NB4 (cell line): Measurements from ENCODE around the gene RNU6-9.

Source experiments
- DNase-seq: peaks from one replicate; pipeline ENCODE4 v3.0.0; 2010; ENCODE audit warnings: low read depth
- H3K4me3 ChIP-seq: one replicate; pipeline ENCODE4 v1.5.1; 2011; ENCODE audit warnings: mild to moderate bottlenecking, low read depth, low read length, moderate library complexity
- CTCF ChIP-seq: IDR thresholded peaks from one replicate; pipeline ENCODE4 v1.5.1; 2012; ENCODE audit warnings: low read depth, low read length
- MYC ChIP-seq: IDR thresholded peaks from 2 replicates; pipeline ENCODE4 v1.6.1; 2011; ENCODE audit warnings: low read depth, low read length
- POLR2A ChIP-seq: IDR thresholded peaks from 2 replicates; pipeline ENCODE4 v1.6.1; 2011; ENCODE audit warnings: mild to moderate bottlenecking; ENCODE audit not compliant: insufficient read length; ENCODE audit errors: extremely low read depth
- TF ChIP-seq, protein P1 (sequence below): IDR thresholded peaks from 2 replicates; pipeline ENCODE4 v1.6.1; 2011; ENCODE audit warnings: low read depth, low read length

Gene RNU6-9

DNA sequence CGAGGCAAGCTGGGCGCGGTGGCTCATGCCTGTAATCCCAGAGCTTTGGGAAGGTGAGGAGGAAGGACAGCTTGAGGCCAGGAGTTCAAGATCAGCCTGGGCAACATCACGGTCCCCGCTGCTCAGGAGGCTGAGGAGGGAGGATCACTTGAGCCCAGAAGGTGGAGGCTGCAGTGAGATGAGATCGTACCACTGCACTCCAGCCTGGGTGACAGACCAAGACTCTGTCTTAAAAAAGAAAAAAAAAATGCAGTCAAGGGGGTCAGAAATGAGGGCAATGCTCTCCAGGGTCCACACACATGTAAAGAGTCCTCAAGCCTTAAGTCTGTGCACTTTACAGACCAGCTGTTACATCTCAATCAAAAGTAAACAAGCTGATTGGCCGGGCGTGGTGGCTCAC lies 11.3 kb downstream of the RNU6-9 start:
- DNase-seq: no peak
- H3K4me3 ChIP-seq: no peak overlapping the region
- TF ChIP-seq POLR2A (no peak), CTCF (no peak), MYC (no peak)
- TF ChIP-seq, protein P1, sequence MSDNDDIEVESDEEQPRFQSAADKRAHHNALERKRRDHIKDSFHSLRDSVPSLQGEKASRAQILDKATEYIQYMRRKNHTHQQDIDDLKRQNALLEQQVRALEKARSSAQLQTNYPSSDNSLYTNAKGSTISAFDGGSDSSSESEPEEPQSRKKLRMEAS: no peak

- TF ChIP-seq, protein P1: no peak
- no peak for TF ChIP-seq CTCF
- no peak for TF ChIP-seq POLR2A
- no peak for TF ChIP-seq MYC
- no peak overlapping the region for H3K4me3 ChIP-seq
- no peak for DNase-seq
Measured at GRCh38 chr19:906480-906879, 13.2 kb downstream of the RNU6-9 start.

GRCh38 chr19:907183-907853 lies 14.0 kb downstream of the RNU6-9 start:
- no peak overlapping the region for H3K4me3 ChIP-seq
- no peak for DNase-seq
- TF ChIP-seq POLR2A (no peak), MYC (no peak), CTCF (no peak)
- TF ChIP-seq, protein P1: no peak

DNA sequence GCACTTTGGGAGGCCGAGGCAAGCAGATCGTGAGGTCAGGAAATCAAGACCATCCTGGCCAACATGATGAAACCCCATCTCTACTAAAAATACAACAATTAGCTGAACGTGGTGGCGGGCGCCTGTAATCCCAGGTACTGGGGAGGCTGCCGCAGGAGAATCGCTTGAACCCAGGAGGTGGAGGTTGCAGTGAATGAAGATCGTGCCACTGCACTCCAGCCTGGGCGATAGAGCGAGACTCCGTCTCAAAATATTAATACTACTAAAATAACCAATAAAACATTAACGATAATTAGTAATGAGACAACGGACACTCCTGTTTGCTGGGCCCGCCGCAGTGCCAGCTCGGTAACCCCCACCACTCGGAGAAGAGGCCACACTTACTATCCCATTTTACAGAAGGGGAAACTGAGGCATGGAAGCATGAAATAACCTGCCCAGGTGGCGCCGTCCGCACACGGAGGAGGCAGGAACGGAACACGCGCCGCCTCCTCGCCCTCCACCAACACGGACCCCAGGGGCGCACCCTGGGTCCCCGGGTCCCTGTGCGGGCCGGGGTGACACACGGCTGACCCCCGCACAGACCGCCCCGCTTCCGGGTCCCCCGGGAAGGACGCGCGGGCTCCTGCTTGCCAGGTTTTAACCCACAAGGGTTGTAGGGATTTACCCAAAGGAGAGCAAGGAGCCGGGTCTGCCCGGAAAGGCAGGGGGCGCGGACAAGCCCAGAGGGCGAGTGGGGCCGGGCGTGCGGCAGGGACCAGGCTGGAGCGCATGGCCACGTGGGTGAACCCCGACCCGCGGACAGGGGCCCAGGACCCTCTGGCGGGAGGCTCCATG lies 18.1 kb downstream of the RNU6-9 start:
- H3K4me3 ChIP-seq: no peak overlapping the region
- DNase-seq: no peak
- TF ChIP-seq, protein P1: no peak
- TF ChIP-seq CTCF (no peak), MYC (no peak), POLR2A (no peak)

DNA sequence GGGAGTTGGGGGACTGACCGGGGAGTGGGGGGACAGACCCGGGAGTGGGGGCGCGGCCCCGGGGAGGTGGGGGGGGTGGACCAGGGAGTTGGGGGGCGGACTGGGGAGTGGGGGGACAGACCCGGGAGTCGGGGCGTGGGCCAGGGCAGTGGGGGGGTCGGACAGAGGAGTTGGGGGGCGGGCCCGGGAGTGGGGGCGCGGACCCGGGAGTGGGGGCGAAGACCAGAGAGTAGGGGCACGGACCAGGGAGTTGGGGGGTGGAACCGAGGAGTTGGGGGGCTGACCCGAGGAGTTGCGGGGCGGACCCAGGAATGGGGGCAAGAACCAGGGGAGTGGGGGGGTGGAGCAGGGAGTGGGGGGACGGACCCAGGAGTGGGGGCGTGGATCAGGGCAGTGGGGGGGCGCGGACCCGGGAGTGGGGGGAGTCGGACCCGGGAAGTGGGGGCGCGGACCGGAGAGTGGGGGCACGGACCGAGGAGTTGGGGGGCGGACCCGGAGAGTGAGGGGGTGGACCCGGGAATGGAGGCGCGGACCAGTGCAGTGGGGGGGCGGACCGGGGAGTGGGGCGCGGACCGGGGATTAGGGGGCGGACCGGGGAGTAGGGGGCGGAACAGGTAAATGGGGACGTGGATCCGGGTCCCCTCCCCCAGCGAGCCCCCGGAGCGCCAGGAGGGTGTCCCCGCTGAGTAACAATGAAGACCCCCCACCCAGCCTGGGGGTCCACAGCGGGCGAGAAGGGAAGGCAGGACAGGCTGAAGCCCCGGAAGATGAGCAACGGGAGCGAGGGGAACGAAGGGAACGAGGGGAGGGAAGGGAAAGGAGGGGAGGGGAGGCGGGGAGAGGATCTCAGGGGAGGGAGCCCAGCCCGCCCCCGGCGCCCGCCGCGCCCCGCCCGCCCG lies 19.1 kb downstream of the RNU6-9 start:
- H3K4me3 ChIP-seq: peak overlapping the region; percentile 53
- no peak for DNase-seq
- TF ChIP-seq POLR2A: no peak
- no peak for TF ChIP-seq CTCF
- no peak for TF ChIP-seq MYC
